ENCODE results near the gene FASLG. TPM values are rescaled to one million over a fixed set of nuclear protein-coding genes. Genes with fewer than 3 reads are reported as not detected.

FASLG gene
- total and polyA plus RNA-seq, 11 donors = 0.91 to 1.9 TPM; not detected in 9

DNA sequence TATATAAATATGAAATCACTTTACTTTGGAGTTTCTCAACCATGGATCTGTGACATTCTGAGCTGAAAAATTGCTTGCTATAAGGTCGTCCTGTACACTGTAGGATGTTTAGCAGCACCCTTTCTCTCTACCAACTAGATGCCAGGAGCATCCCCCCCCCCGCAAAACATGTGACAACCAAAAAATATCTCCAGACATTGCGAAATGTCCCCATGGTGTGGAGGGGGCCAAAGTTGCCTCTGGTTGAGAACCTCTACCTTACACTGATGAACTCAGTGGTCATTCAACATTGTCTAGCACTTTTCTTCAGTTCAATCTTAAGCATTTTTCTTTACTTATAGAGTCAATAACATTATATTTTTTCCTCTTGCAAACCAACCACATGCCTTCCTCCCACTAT, 9.2 kb downstream of the FASLG start:
- ATAC-seq (no peak), DNase-seq (no peak)
- Histone ChIP-seq H3K27ac (no peak overlapping the region), H3K4me3 (no peak overlapping the region), H3K36me3 (no peaks in the 10 kb centered on the region), H3K9me3 (no peaks in the 10 kb centered on the region), H3K27me3 (peaks cover 0 to 3% (median 0%) of the 10 kb centered on the region in 9 donors), H3K4me1 (no peaks in the 10 kb centered on the region)
- TF ChIP-seq POLR2A (IDR thresholded peaks at IDR 0.05) = no peak
- TF ChIP-seq, protein P1, sequence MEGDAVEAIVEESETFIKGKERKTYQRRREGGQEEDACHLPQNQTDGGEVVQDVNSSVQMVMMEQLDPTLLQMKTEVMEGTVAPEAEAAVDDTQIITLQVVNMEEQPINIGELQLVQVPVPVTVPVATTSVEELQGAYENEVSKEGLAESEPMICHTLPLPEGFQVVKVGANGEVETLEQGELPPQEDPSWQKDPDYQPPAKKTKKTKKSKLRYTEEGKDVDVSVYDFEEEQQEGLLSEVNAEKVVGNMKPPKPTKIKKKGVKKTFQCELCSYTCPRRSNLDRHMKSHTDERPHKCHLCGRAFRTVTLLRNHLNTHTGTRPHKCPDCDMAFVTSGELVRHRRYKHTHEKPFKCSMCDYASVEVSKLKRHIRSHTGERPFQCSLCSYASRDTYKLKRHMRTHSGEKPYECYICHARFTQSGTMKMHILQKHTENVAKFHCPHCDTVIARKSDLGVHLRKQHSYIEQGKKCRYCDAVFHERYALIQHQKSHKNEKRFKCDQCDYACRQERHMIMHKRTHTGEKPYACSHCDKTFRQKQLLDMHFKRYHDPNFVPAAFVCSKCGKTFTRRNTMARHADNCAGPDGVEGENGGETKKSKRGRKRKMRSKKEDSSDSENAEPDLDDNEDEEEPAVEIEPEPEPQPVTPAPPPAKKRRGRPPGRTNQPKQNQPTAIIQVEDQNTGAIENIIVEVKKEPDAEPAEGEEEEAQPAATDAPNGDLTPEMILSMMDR (IDR thresholded peaks at IDR 0.05) = no peak
- intact Hi-C loops (cut with DNase I) = no loop called here
- WGBS, 4 donors = 80 to 92% (median 88%) methylated on average over 3 of the region's 3 CpGs

DNA sequence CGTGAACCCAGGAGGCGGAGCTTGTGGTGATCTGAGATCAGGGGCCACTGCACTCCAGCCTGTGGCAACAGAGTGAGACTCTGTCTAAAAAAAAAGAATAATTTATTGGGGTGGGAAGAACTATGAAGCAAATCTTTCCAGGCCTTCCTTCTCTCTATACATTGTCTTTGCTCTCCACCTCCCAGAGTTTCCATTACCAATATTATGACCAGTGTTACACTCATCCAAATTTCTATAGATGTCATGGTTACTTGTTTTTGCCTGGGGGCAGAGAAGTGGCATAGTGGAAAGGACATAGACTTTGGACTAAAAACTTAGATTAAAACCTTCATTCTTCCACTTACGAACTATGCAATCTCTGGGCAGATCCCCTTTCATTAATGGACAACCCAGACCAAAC, 10.1 kb downstream of the FASLG start:
- no peak overlapping the region for H3K4me3 ChIP-seq
- DNase-seq (no peak), ATAC-seq (no peak)
- no peak overlapping the region for H3K27ac ChIP-seq
- H3K4me1 ChIP-seq = no peaks in the 10 kb centered on the region
- intact Hi-C loops (cut with DNase I) = no loop called here
- WGBS, 4 donors = 96 to 99% (median 96%) methylated on average over 3 of the region's 3 CpGs
- no peaks in the 10 kb centered on the region for H3K36me3 ChIP-seq
- H3K9me3 ChIP-seq = no peaks in the 10 kb centered on the region
- TF ChIP-seq, protein P1 (IDR thresholded peaks at IDR 0.05) = no peak
- TF ChIP-seq POLR2A (IDR thresholded peaks at IDR 0.05) = no peak
- peaks cover 0 to 3% (median 0%) of the 10 kb centered on the region in 9 donors for H3K27me3 ChIP-seq

DNA sequence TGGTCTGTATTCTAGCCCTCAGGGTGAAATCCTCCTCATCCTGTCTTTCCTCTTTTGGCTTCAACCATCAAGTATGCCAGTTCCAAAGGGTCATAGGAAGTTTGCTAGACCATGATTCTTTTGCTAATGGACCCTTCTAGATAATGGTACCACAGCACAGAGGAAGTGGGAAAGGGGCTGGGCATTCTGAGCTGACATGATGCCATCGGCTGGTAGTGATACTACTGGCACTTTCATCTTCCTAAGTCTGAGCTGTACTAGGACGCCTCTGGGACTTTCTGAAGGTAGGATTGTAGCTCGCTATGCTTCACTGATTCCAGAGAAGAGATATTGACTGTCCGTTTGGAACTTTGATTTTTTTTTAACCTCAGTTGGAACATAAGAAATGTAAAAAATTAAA, 11.4 kb downstream of the FASLG start:
- intact Hi-C loops (cut with DNase I) = no loop called here
- Histone ChIP-seq H3K36me3 (no peaks in the 10 kb centered on the region), H3K27ac (no peak overlapping the region), H3K9me3 (no peaks in the 10 kb centered on the region), H3K4me1 (peaks cover 0 to 6% (median 0%) of the 10 kb centered on the region in 12 donors), H3K27me3 (peaks cover 0 to 3% (median 0%) of the 10 kb centered on the region in 9 donors), H3K4me3 (no peak overlapping the region)
- no peak for DNase-seq
- WGBS, 4 donors = 72 to 89% (median 84%) methylated on average over 4 of the region's 4 CpGs
- ATAC-seq = no peak
- TF ChIP-seq, protein P1 (IDR thresholded peaks at IDR 0.05) = no peak
- TF ChIP-seq POLR2A (IDR thresholded peaks at IDR 0.05) = no peak

DNA sequence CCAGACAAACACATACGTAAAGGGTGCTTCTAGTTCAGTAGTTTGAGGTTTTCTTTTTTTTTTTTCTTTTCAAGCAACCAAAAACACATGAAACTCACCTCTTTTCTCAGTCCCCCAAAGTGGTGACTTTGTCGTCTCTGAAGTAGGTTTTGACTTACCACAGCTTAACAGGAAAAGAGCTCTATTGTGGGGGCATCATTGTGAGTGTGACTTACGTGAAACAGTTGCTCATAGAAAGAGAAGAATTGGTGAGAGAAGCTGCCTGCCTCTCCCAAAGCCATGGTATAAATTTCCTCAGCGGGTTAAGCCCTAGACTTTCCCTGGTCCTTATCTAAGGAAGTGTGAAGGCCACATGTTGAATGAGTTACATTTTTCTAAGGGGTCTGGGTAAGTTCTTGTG, 11.9 kb downstream of the FASLG start:
- intact Hi-C loops (cut with DNase I) = no loop called here
- no peak for DNase-seq
- peaks cover 0 to 3% (median 0%) of the 10 kb centered on the region in 9 donors for H3K27me3 ChIP-seq
- 59 to 62% (median 60%) methylated on average over 4 of the region's 4 CpGs for WGBS, 4 donors
- H3K27ac ChIP-seq = peak overlapping the region in 1 of 12 donors; percentile 2
- H3K4me1 ChIP-seq = peaks cover 0 to 10% (median 0%) of the 10 kb centered on the region in 12 donors
- TF ChIP-seq POLR2A (IDR thresholded peaks at IDR 0.05) = no peak
- TF ChIP-seq, protein P1 (IDR thresholded peaks at IDR 0.05) = no peak
- H3K36me3 ChIP-seq = no peaks in the 10 kb centered on the region
- ATAC-seq = no peak
- no peak overlapping the region for H3K4me3 ChIP-seq
- H3K9me3 ChIP-seq = no peaks in the 10 kb centered on the region
